ENCODE results near the gene ATG4C. TPM values are rescaled to one million over a fixed set of nuclear protein-coding genes. Genes with fewer than 3 reads are reported as not detected.

ATG4C gene
- total RNA-seq, 2 experiments from 2014 or later = 4.2 to 4.6 TPM

GRCh38 chr1:62882201-62883104 is 98.5 kb downstream of the ATG4C start:
- Mint-ChIP-seq H3K27ac (no peak overlapping the region), H3K4me1 (ENCODE audit: low read depth) (no peaks in the 10 kb centered on the region), H3K27me3 (peaks cover 42% of the 10 kb centered on the region), H3K4me3 (no peak overlapping the region), H3K36me3 (ENCODE audit: low read depth) (no peaks in the 10 kb centered on the region), H3K9me3 (peaks cover 2% of the 10 kb centered on the region)
- no peak for TF ChIP-seq CTCF (IDR thresholded peaks at IDR 0.05)
- intact Hi-C loops (cut with DNase I, micrococcal nuclease) = no loop called here
- ChIA-PET CTCF (no interaction called here), POLR2A (no interaction called here)
- H3K36me3 ChIP-seq (ENCODE audit: insufficient read depth, low read length) = no peaks in the 10 kb centered on the region
- no peaks in the 10 kb centered on the region for H3K9me3 ChIP-seq (ENCODE audit: control insufficient read depth in 1 of 2, insufficient read depth in 1 of 2, low read length in 2 of 2)
- no peak for DNase-seq
- no peaks in the 10 kb centered on the region for H3K4me1 ChIP-seq (ENCODE audit: insufficient read depth, low read length)
- no peak overlapping the region for H3K27ac ChIP-seq (ENCODE audit: low read depth in 1 of 2, low read length in 2 of 2)
- H3K4me3 ChIP-seq (ENCODE audit: low read length) = no peak overlapping the region
- H3K27me3 ChIP-seq (ENCODE audit: control insufficient read depth in 1 of 2, insufficient read depth in 2 of 2, low read length in 2 of 2) = peaks cover 0 to 16% of the 10 kb centered on the region in 2 experiments
- no peak for ATAC-seq (ENCODE audit: poor library complexity)

- H3K27ac ChIP-seq (ENCODE audit: low read depth in 1 of 2, low read length in 2 of 2) = no peak overlapping the region
- Mint-ChIP-seq H3K27ac (no peak overlapping the region), H3K4me3 (no peak overlapping the region), H3K4me1 (ENCODE audit: low read depth) (no peaks in the 10 kb centered on the region), H3K9me3 (no peaks in the 10 kb centered on the region), H3K27me3 (peaks cover 43% of the 10 kb centered on the region), H3K36me3 (ENCODE audit: low read depth) (no peaks in the 10 kb centered on the region)
- ChIA-PET POLR2A (interaction anchor here (1.0 kb wide), 1 partner anchor 27 kb away, joined by 3 read pairs; no protein-coding TSS in a partner anchor), CTCF (no interaction called here)
- H3K9me3 ChIP-seq (ENCODE audit: control insufficient read depth in 1 of 2, insufficient read depth in 1 of 2, low read length in 2 of 2) = no peaks in the 10 kb centered on the region
- TF ChIP-seq CTCF (IDR thresholded peaks at IDR 0.05) = no peak
- intact Hi-C loops (cut with DNase I, micrococcal nuclease) = no loop called here
- H3K4me3 ChIP-seq (ENCODE audit: low read length) = no peak overlapping the region
- H3K4me1 ChIP-seq (ENCODE audit: insufficient read depth, low read length) = no peaks in the 10 kb centered on the region
- ATAC-seq (ENCODE audit: poor library complexity) (no peak), DNase-seq (no peak)
- H3K27me3 ChIP-seq (ENCODE audit: control insufficient read depth in 1 of 2, insufficient read depth in 2 of 2, low read length in 2 of 2) = peaks cover 0 to 17% of the 10 kb centered on the region in 2 experiments
- H3K36me3 ChIP-seq (ENCODE audit: insufficient read depth, low read length) = no peaks in the 10 kb centered on the region
Observed at GRCh38 chr1:62884156-62884740, 100.3 kb downstream of the ATG4C start.

GRCh38 chr1:62887799-62888507 is 104.0 kb downstream of the ATG4C start:
- CTCF ChIA-PET = no interaction called here
- ATAC-seq (ENCODE audit: poor library complexity) = no peak
- Histone ChIP-seq H3K27me3 (ENCODE audit: control insufficient read depth in 1 of 2, insufficient read depth in 2 of 2, low read length in 2 of 2) (peaks cover 0 to 17% of the 10 kb centered on the region in 2 experiments), H3K9me3 (ENCODE audit: control insufficient read depth in 1 of 2, insufficient read depth in 1 of 2, low read length in 2 of 2) (no peaks in the 10 kb centered on the region), H3K4me1 (ENCODE audit: insufficient read depth, low read length) (no peaks in the 10 kb centered on the region), H3K27ac (ENCODE audit: low read depth in 1 of 2, low read length in 2 of 2) (no peak overlapping the region), H3K4me3 (ENCODE audit: low read length) (no peak overlapping the region), H3K36me3 (ENCODE audit: insufficient read depth, low read length) (no peaks in the 10 kb centered on the region)
- TF ChIP-seq CTCF (IDR thresholded peaks at IDR 0.05) = no peak
- H3K9me3 Mint-ChIP-seq = no peaks in the 10 kb centered on the region
- POLR2A ChIA-PET = no interaction called here
- DNase-seq = no peak
- intact Hi-C loops (cut with DNase I, micrococcal nuclease) = no loop called here
- H3K27me3 Mint-ChIP-seq = peaks cover 38% of the 10 kb centered on the region
- H3K4me1 Mint-ChIP-seq (ENCODE audit: low read depth) = no peaks in the 10 kb centered on the region
- no peak overlapping the region for H3K27ac Mint-ChIP-seq
- H3K4me3 Mint-ChIP-seq = no peak overlapping the region
- no peaks in the 10 kb centered on the region for H3K36me3 Mint-ChIP-seq (ENCODE audit: low read depth)

All from CD4-positive, alpha-beta T cell (primary cell).